B cell (primary cell): ENCODE data around the gene NUBP1. TPM values are rescaled to one million over a fixed set of nuclear protein-coding genes. Genes with fewer than 3 reads are reported as not detected.

Experiments
- polyA plus RNA-seq: library from polyadenylated mRNA; depleted of rRNA; stranded (reverse); fragments of >200 nt; gene quantifications from 2 replicates; pipeline ENCODE4 v1.2.3, GENCODE V29; 2012
- small RNA-seq: library from RNA; depleted of rRNA; stranded (forward); fragments of <200 nt; gene quantifications from one replicate; pipeline ENCODE3, GENCODE V24; 2012; ENCODE audit warnings: low replicate concordance, low read depth; ENCODE audit not compliant: insufficient read length
- total RNA-seq, 2 donors: library from RNA; stranded (reverse); fragments of 120-200 nt in 1 of 2; gene quantifications; 1 replicate in 1 of 2; 2 replicates in 1 of 2; pipeline versions ENCODE4 v1.2.3 to v1.2.4, GENCODE V29; 2013 to 2022

Gene NUBP1
- total and polyA plus RNA-seq, 2 donors (not counting 1 experiment from before 2014, with no cell fraction given), result 47.3 to 67.3 TPM

Small RNA genes lying within 50 kb of the gene (small RNA-seq; reads per million reads assigned to genes)
- not detected for gene MTND4LP24
- not detected for gene MTND6P33

Other genes starting within 250 kb of the NUBP1 start
- gene EMP2, start 163.2 kb upstream of the NUBP1 start, total RNA-seq, result not detected in 2 replicates
- gene EMP2, start 163.2 kb upstream of the NUBP1 start, polyA plus RNA-seq, result 0.01 and 0.06 TPM in 2 replicates
- gene TEKT5, start 48.9 kb upstream of the NUBP1 start, total RNA-seq, result 0.42 TPM in 1 of 2 replicates, not detected in the other
- 0.25 and 0.57 TPM in 2 replicates for gene TEKT5, start 48.9 kb upstream of the NUBP1 start, polyA plus RNA-seq
- gene TVP23A, start 75.0 kb downstream of the NUBP1 start, total RNA-seq, result 2.6 and 3.2 TPM in 2 replicates
- 0.27 and 0.37 TPM in 2 replicates for gene TVP23A, start 75.0 kb downstream of the NUBP1 start, polyA plus RNA-seq
- 719 and 738 TPM in 2 replicates for gene CIITA, start 133.4 kb downstream of the NUBP1 start, total RNA-seq
- gene CIITA, start 133.4 kb downstream of the NUBP1 start, polyA plus RNA-seq, result 632 and 717 TPM in 2 replicates
- gene DEXI, start 198.6 kb downstream of the NUBP1 start, total RNA-seq, result 17.7 and 18.1 TPM in 2 replicates
- 6.7 and 9.1 TPM in 2 replicates for gene DEXI, start 198.6 kb downstream of the NUBP1 start, polyA plus RNA-seq
- 79.5 and 82.3 TPM in 2 replicates for gene CLEC16A, start 200.7 kb downstream of the NUBP1 start, total RNA-seq
- 20.8 and 21.9 TPM in 2 replicates for gene CLEC16A, start 200.7 kb downstream of the NUBP1 start, polyA plus RNA-seq